IMR-90 (cell line): Measurements from ENCODE around the gene ARRDC2. TPM values are rescaled to one million over a fixed set of nuclear protein-coding genes. Genes with fewer than 3 reads are reported as not detected.

ENCODE experiments used
- ATAC-seq: fragments of 200-7000 bp; cut with Tn5 transposase; 2 replicates; pipeline ENCODE4 v1.9.1; 2020; ENCODE audit warnings: low read depth, mild to moderate bottlenecking, moderate library complexity
- BruUV-seq: library from RNA; stranded (reverse); fragments of 400-500 nt; replicated peaks from 2 replicates; lab custom pipeline; 2021; lab: Mats Ljungman, UMichigan
- CTCF ChIA-PET: fragments of 300-600 bp; formaldehyde crosslinking; extraction: SDS; loops from one replicate; lab custom pipeline; 2021; ENCODE audit warnings: antibody characterized with exemption; lab: Yijun Ruan, JAX
- POLR2A ChIA-PET: fragments of 300-600 bp; sonication (Branson Sonifier 250); formaldehyde crosslinking; loops from one replicate; lab custom pipeline; 2022; ENCODE audit warnings: antibody characterized with exemption; ENCODE audit not compliant: unreplicated experiment; lab: Charles Lee
- DNase-seq: peaks from one replicate; pipeline ENCODE4 v3.0.0; 2013
- H2AFZ ChIP-seq: replicated peaks from 2 replicates; pipeline ENCODE3; 2013; ENCODE audit warnings: low read length, mild to moderate bottlenecking; ENCODE audit not compliant: poor library complexity
- H2AK5ac ChIP-seq: 2 replicates; pipeline ENCODE4 v1.6.1; 2013; ENCODE audit warnings: low read depth, low read length, inconsistent platforms
- H2AK9ac ChIP-seq: replicated peaks from 2 replicates; pipeline ENCODE3; 2013; ENCODE audit warnings: mild to moderate bottlenecking, low read depth, low read length, moderate library complexity; ENCODE audit not compliant: poor library complexity
- H2BK120ac ChIP-seq: 2 replicates; pipeline ENCODE4 v1.6.1; 2013; ENCODE audit warnings: low read depth, low read length, inconsistent platforms
- H2BK15ac ChIP-seq: 3 replicates; pipeline ENCODE4 v1.6.1; 2013; ENCODE audit warnings: low read depth, low read length, inconsistent platforms
- H2BK20ac ChIP-seq: 2 replicates; pipeline ENCODE4 v1.6.1; 2013; ENCODE audit warnings: low read depth, mild to moderate bottlenecking, inconsistent platforms, low read length, moderate library complexity
- H2BK5ac ChIP-seq: 2 replicates; pipeline ENCODE4 v1.6.1; 2013; ENCODE audit warnings: mild to moderate bottlenecking, low read depth, low read length, inconsistent platforms; ENCODE audit not compliant: poor library complexity, severe bottlenecking
- H3K14ac ChIP-seq: replicated peaks from 2 replicates; pipeline ENCODE4 v1.6.1; 2013; ENCODE audit warnings: low read depth, low read length, inconsistent platforms
- H3K18ac ChIP-seq: 2 replicates; pipeline ENCODE4 v1.6.1; 2013; ENCODE audit warnings: low read depth, low read length, control low read depth
- H3K23ac ChIP-seq: 2 replicates; pipeline ENCODE4 v1.6.1; 2013; ENCODE audit warnings: low read depth, low read length, inconsistent platforms
- H3K27ac ChIP-seq: 2 replicates; pipeline ENCODE4 v1.5.1; 2013; ENCODE audit warnings: mild to moderate bottlenecking, control low read depth, low read length; ENCODE audit not compliant: insufficient read depth
- H3K27me3 ChIP-seq: 2 replicates; pipeline ENCODE4 v1.6.1; 2013; ENCODE audit warnings: low read length; ENCODE audit not compliant: control insufficient read depth, insufficient read depth
- H3K36me3 ChIP-seq: 2 replicates; pipeline ENCODE4 v1.6.1; 2013; ENCODE audit warnings: low read length, mixed read lengths; ENCODE audit not compliant: control insufficient read depth, insufficient read depth
- H3K4ac ChIP-seq: 2 replicates; pipeline ENCODE4 v1.6.1; 2013; ENCODE audit warnings: low read depth, low read length, inconsistent platforms
- H3K4me1 ChIP-seq: 2 replicates; pipeline ENCODE4 v1.6.1; 2013; ENCODE audit warnings: low read length, mixed read lengths; ENCODE audit not compliant: control insufficient read depth, insufficient read depth
- H3K4me2 ChIP-seq: 2 replicates; pipeline ENCODE4 v1.6.1; 2013; ENCODE audit warnings: low read depth, mild to moderate bottlenecking, control low read depth, low read length, moderate library complexity
- H3K4me3 ChIP-seq: 2 replicates; pipeline ENCODE4 v1.5.1; 2013; ENCODE audit warnings: low read depth, mild to moderate bottlenecking, control low read depth, low read length, moderate library complexity; ENCODE audit not compliant: insufficient read depth
- H3K56ac ChIP-seq: 2 replicates; pipeline ENCODE4 v1.6.1; 2013; ENCODE audit warnings: low read length, inconsistent platforms; ENCODE audit not compliant: insufficient read depth; ENCODE audit errors: extremely low read depth
- H3K79me1 ChIP-seq, 2 experiments: 2 replicates each; pipeline ENCODE4 v1.6.1; 2013; ENCODE audit warnings: low read length in 2 of 2, inconsistent platforms in 1 of 2, low read depth in 1 of 2
- H3K9ac ChIP-seq: 2 replicates; pipeline ENCODE4 v1.6.1; 2013; ENCODE audit warnings: low read depth, low read length, control low read depth
- H3K9me1 ChIP-seq: 2 replicates; pipeline ENCODE4 v1.6.1; 2013; ENCODE audit warnings: low read length, inconsistent platforms; ENCODE audit not compliant: insufficient read depth
- H3K9me3 ChIP-seq: 2 replicates; pipeline ENCODE4 v1.6.1; 2013; ENCODE audit warnings: low read length; ENCODE audit not compliant: control insufficient read depth, insufficient read depth
- H4K20me1 ChIP-seq: 2 replicates; pipeline ENCODE4 v1.6.1; 2013; ENCODE audit warnings: low read length, inconsistent platforms; ENCODE audit not compliant: insufficient read depth
- H4K5ac ChIP-seq: 2 replicates; pipeline ENCODE4 v1.6.1; 2013; ENCODE audit warnings: mild to moderate bottlenecking, low read depth, low read length, control low read depth
- H4K8ac ChIP-seq, 2 experiments: 2 replicates each; pipeline ENCODE4 v1.6.1; 2013; ENCODE audit warnings: low read depth in 2 of 2, low read length in 2 of 2, control low read depth in 1 of 2, inconsistent platforms in 1 of 2
- H4K91ac ChIP-seq: 2 replicates; pipeline ENCODE4 v1.6.1; 2013; ENCODE audit warnings: low read depth, low read length, inconsistent platforms; ENCODE audit not compliant: insufficient read depth
- BHLHE40 ChIP-seq: fragments of 150-350 bp; IDR thresholded peaks from 2 replicates; pipeline ENCODE4 v1.6.1; 2016; ENCODE audit warnings: mild to moderate bottlenecking, low read depth, low read length
- CEBPB ChIP-seq: IDR thresholded peaks from 2 replicates; pipeline ENCODE4 v1.6.1; 2012; ENCODE audit warnings: low read depth, low read length, improper control_type of control experiment
- CHD1 ChIP-seq: IDR thresholded peaks from 2 replicates; pipeline ENCODE4 v1.6.1; 2012; ENCODE audit warnings: low read depth, low read length, improper control_type of control experiment
- CTCF ChIP-seq: conservative IDR thresholded peaks from 2 replicates; pipeline ENCODE4 v1.5.1; 2012; ENCODE audit warnings: mild to moderate bottlenecking, low read depth, low read length, improper control_type of control experiment
- FOS ChIP-seq: fragments of 150-350 bp; IDR thresholded peaks from 2 replicates; pipeline ENCODE4 v1.6.1; 2016; ENCODE audit warnings: low read depth, low read length
- MAFK ChIP-seq: IDR thresholded peaks from 2 replicates; pipeline ENCODE4 v1.6.1; 2012; ENCODE audit warnings: low read depth, low read length, improper control_type of control experiment
- MXI1 ChIP-seq: IDR thresholded peaks from 2 replicates; pipeline ENCODE4 v1.6.1; 2012; ENCODE audit warnings: low read depth, mild to moderate bottlenecking, low read length, moderate library complexity, borderline replicate concordance
- NFE2L2 ChIP-seq: fragments of 150-350 bp; IDR thresholded peaks from 2 replicates; pipeline ENCODE4 v1.6.1; 2016; ENCODE audit warnings: low read depth, mild to moderate bottlenecking, low read length
- POLR2A ChIP-seq: IDR thresholded peaks from 2 replicates; pipeline ENCODE4 v1.6.1; 2012; ENCODE audit warnings: mild to moderate bottlenecking, low read depth, low read length
- RAD21 ChIP-seq: IDR thresholded peaks from 2 replicates; pipeline ENCODE4 v1.6.1; 2012; ENCODE audit warnings: low read length, improper control_type of control experiment
- RCOR1 ChIP-seq: IDR thresholded peaks from 2 replicates; pipeline ENCODE4 v1.6.1; 2012; ENCODE audit warnings: mild to moderate bottlenecking, low read length, improper control_type of control experiment; ENCODE audit not compliant: insufficient replicate concordance
- RFX5 ChIP-seq: IDR thresholded peaks from 2 replicates; pipeline ENCODE4 v1.8.0; 2012; ENCODE audit warnings: low read depth, mild to moderate bottlenecking, low read length, moderate library complexity
- SMC3 ChIP-seq: fragments of 150-350 bp; IDR thresholded peaks from 2 replicates; pipeline ENCODE4 v1.6.1; 2016; ENCODE audit warnings: low read depth, mild to moderate bottlenecking, antibody characterized with exemption, low read length, moderate library complexity
- USF2 ChIP-seq: fragments of 150-350 bp; IDR thresholded peaks from 2 replicates; pipeline ENCODE4 v1.6.1; 2017; ENCODE audit warnings: mild to moderate bottlenecking, antibody characterized with exemption, low read length, low read depth
- WGBS, 2 experiments: methylation state at CpG; one replicate each; pipeline versions ENCODE4 v1.1.5 to v1.1.7; 2013; ENCODE audit warnings: missing lambda C conversion rate in 2 of 2; ENCODE audit not compliant: insufficient read length in 1 of 2; ENCODE audit errors: extremely low coverage in 2 of 2; 5-methylcytosine and 5-hydroxymethylcytosine counted together
- dilution Hi-C: fragments of 300-500 bp; cut with HindIII; formaldehyde crosslinking; loops from one replicate; pipeline ENCODE4 v1.14.3; 2018; ENCODE audit warnings: low sequenced_read_pairs; ENCODE audit not compliant: unreplicated experiment
- in situ Hi-C: fragments of 300-500 bp; cut with MboI; formaldehyde crosslinking; loops from 3 replicates; pipeline ENCODE4 v1.14.3; 2019; ENCODE audit warnings: low sequenced_read_pairs, inconsistent platforms, mixed read lengths
- intact Hi-C: fragments of 100-400 bp; cut with micrococcal nuclease; formaldehyde crosslinking; loops from 2 replicates; pipeline ENCODE4 v1.10.0; 2022
- polyA plus RNA-seq, 3 experiments: library from polyadenylated mRNA; depleted of rRNA; stranded (reverse); fragments of >200 nt; gene quantifications; 2 replicates each; pipeline ENCODE4 v1.2.3, GENCODE V29; 2012; ENCODE audit warnings: low replicate concordance in 1 of 3
- total RNA-seq: library from RNA; depleted of rRNA; stranded (reverse); fragments of >200 nt; gene quantifications from 2 replicates; pipeline ENCODE4 v1.2.3, GENCODE V29; 2012

Gene ARRDC2
- total and polyA plus RNA-seq, 2 of the 4 experiments (the other 2 are of a cell fraction) = 1.4 to 4.9 TPM

GRCh38 chr19:17969096-17969792 lies 38.7 kb upstream of the ARRDC2 start:
- Histone ChIP-seq H3K14ac (no peak overlapping the region), H2BK5ac (no peak overlapping the region), H2BK120ac (no peak overlapping the region), H3K9ac (no peak overlapping the region), H3K23ac (no peak overlapping the region), H3K27me3 (peaks cover 60% of the 10 kb centered on the region), H3K56ac (no peak overlapping the region), H3K9me1 (no peaks in the 10 kb centered on the region), H3K4me2 (no peak overlapping the region), H3K9me3 (peaks cover 3% of the 10 kb centered on the region; the same call in 1 of the 2 replicates), H4K5ac (no peak overlapping the region), H3K27ac (no peak overlapping the region), H4K20me1 (no peaks in the 10 kb centered on the region), H2BK15ac (no peak overlapping the region), H3K79me1 (no peaks in the 10 kb centered on the region), H2BK20ac (no peak overlapping the region), H4K8ac (no peak overlapping the region), H3K4ac (no peak overlapping the region), H3K36me3 (no peaks in the 10 kb centered on the region), H4K91ac (no peak overlapping the region), H2AFZ (no peak overlapping the region), H3K4me1 (no peaks in the 10 kb centered on the region), H2AK9ac (no peak overlapping the region), H3K18ac (no peak overlapping the region), H3K4me3 (no peak overlapping the region), H2AK5ac (no peak overlapping the region)
- in situ Hi-C loops (no loop called here), intact Hi-C loops (no loop called here), dilution Hi-C loops (no loop called here)
- ATAC-seq = no peak
- no peak for TF ChIP-seq FOS
- no peak for TF ChIP-seq RAD21
- TF ChIP-seq MXI1 = no peak
- no peak for TF ChIP-seq SMC3
- TF ChIP-seq BHLHE40 = no peak
- TF ChIP-seq CHD1 = no peak
- no peak for TF ChIP-seq NFE2L2
- no peak for TF ChIP-seq CTCF
- TF ChIP-seq POLR2A = no peak
- no peak for TF ChIP-seq MAFK
- no peak for TF ChIP-seq RCOR1
- no peak for TF ChIP-seq USF2
- TF ChIP-seq CEBPB = no peak
- TF ChIP-seq RFX5 = no peak
- ChIA-PET CTCF (no interaction called here), POLR2A (no interaction called here)
- BruUV-seq = no TSS peak
- WGBS, 2 experiments = 84% methylated on average over 6 of the region's 19 CpGs; no CpG with 5 or more reads in 1 of the 2 experiments
- DNase-seq = no peak
